CD4-positive, alpha-beta T cell (primary cell): ENCODE data around the gene SCAF1. TPM values are rescaled to one million over a fixed set of nuclear protein-coding genes. Genes with fewer than 3 reads are reported as not detected.
"Not testable (repeated sequence)": the region's sequence is repeated elsewhere in the genome, so short reads cannot be mapped to it uniquely, and the experiment has no call there.

ENCODE experiments used
- ATAC-seq: fragments of 200-7000 bp; cut with Tn5 transposase; one replicate; pipeline ENCODE4 v1.10.0; 2022; ENCODE audit warnings: mild to moderate bottlenecking; ENCODE audit not compliant: poor library complexity
- CTCF ChIA-PET: fragments of 350-600 bp; sonication (Branson Sonifier 250); formaldehyde crosslinking; loops from one replicate; lab custom pipeline; 2021; ENCODE audit warnings: antibody characterized with exemption, inconsistent platforms; lab: Charles Lee
- POLR2A ChIA-PET: fragments of 350-600 bp; sonication (Branson Sonifier 250); formaldehyde crosslinking; loops from one replicate; lab custom pipeline; 2021; ENCODE audit warnings: antibody characterized with exemption, inconsistent platforms; lab: Charles Lee
- DNase-seq, 14 experiments: peaks; one replicate each; pipeline ENCODE4 v3.0.0-alpha.2; 2013 to 2020; ENCODE audit warnings: mixed read lengths in 2 of 14
- H3K27ac ChIP-seq, 2 donors: one replicate each; pipeline versions ENCODE4 v1.5.1 to v1.7.0; 2013; ENCODE audit warnings: low read length in 2 of 2, low read depth in 1 of 2, mild to moderate bottlenecking in 1 of 2
- H3K27me3 ChIP-seq, 2 experiments: 1 replicate in 1 of 2; 2 replicates in 1 of 2; pipeline versions ENCODE4 v1.6.1 to v1.7.0; 2013; ENCODE audit warnings: low read length in 2 of 2, control low read depth in 1 of 2, mild to moderate bottlenecking in 1 of 2, moderate library complexity in 1 of 2; ENCODE audit not compliant: insufficient read depth in 2 of 2, control insufficient read depth in 1 of 2
- H3K36me3 ChIP-seq: one replicate; pipeline ENCODE4 v1.6.1; 2013; ENCODE audit warnings: low read length, control low read depth; ENCODE audit not compliant: insufficient read depth
- H3K4me1 ChIP-seq: one replicate; pipeline ENCODE4 v1.6.1; 2013; ENCODE audit warnings: low read length, control low read depth; ENCODE audit not compliant: insufficient read depth
- H3K4me3 ChIP-seq: one replicate; pipeline ENCODE4 v1.5.1; 2013; ENCODE audit warnings: mild to moderate bottlenecking, low read length, moderate library complexity
- H3K9me3 ChIP-seq, 2 experiments: 1 replicate in 1 of 2; 2 replicates in 1 of 2; pipeline versions ENCODE4 v1.6.1 to v1.7.0; 2013; ENCODE audit warnings: low read length in 2 of 2, mild to moderate bottlenecking in 2 of 2, control low read depth in 1 of 2, moderate library complexity in 1 of 2; ENCODE audit not compliant: control insufficient read depth in 1 of 2, insufficient read depth in 1 of 2
- H3K27ac Mint-ChIP-seq: one replicate; pipeline ENCODE4 v1.8.0; 2020; ENCODE audit warnings: mixed read lengths
- H3K27me3 Mint-ChIP-seq: one replicate; pipeline ENCODE4 v1.8.0; 2021; ENCODE audit warnings: mixed read lengths
- H3K36me3 Mint-ChIP-seq: one replicate; pipeline ENCODE4 v1.8.0; 2021; ENCODE audit warnings: low read depth, mixed read lengths
- H3K4me1 Mint-ChIP-seq: one replicate; pipeline ENCODE4 v1.8.0; 2021; ENCODE audit warnings: low read depth, mixed read lengths
- H3K4me3 Mint-ChIP-seq: one replicate; pipeline ENCODE4 v1.8.0; 2020; ENCODE audit warnings: mild to moderate bottlenecking, mixed read lengths
- H3K9me3 Mint-ChIP-seq: one replicate; pipeline ENCODE4 v1.8.0; 2020; ENCODE audit warnings: mixed read lengths
- CTCF ChIP-seq: fragments of 200-600 bp; IDR thresholded peaks from one replicate; pipeline ENCODE4 v1.8.0; 2022; ENCODE audit warnings: antibody characterized with exemption, mild to moderate bottlenecking
- intact Hi-C, 2 experiments: fragments of 100-400 bp; cut with DNase I in 1 of 2; cut with micrococcal nuclease in 1 of 2; formaldehyde crosslinking; loops; one replicate each; pipeline versions ENCODE4 v1.15.1 to v1.9.0; 2023 to 2025; cut with DNase I, micrococcal nuclease
- total RNA-seq, 174 experiments: library from RNA in 2 of 174; stranded (reverse) in 2 of 174; gene quantifications; one replicate each; pipeline ENCODE4 v1.2.3 and lab custom pipeline; 2021 to 2026

The SCAF1 gene
- total RNA-seq, 2 experiments from 2014 or later: 30.6 to 34.8 TPM

- Mint-ChIP-seq H3K36me3 (peaks cover 12% of the 10 kb centered on the region), H3K27me3 (no peaks in the 10 kb centered on the region), H3K9me3 (no peaks in the 10 kb centered on the region), H3K4me1 (no peaks in the 10 kb centered on the region), H3K27ac (peak overlapping the region; percentile 61), H3K4me3 (no peak overlapping the region)
- ATAC-seq (no peak), DNase-seq (no peak)
- Histone ChIP-seq H3K4me1 (no peaks in the 10 kb centered on the region), H3K9me3 (no peaks in the 10 kb centered on the region), H3K4me3 (no peak overlapping the region), H3K27ac (no peak overlapping the region), H3K27me3 (no peaks in the 10 kb centered on the region), H3K36me3 (peaks cover 5% of the 10 kb centered on the region)
- CTCF ChIA-PET: interaction anchor here (0.7 kb wide), 1 partner anchor 575 kb away, joined by 3 read pairs; no protein-coding TSS in a partner anchor
- intact Hi-C loops: no loop called here
- POLR2A ChIA-PET: interaction anchor here (1.1 to 2.5 kb wide), 4 partner anchors 9 to 46 kb away, joined by 3 to 11 read pairs (median 7); partner anchors contain the start of genes PRMT1, PRR12 and RRAS
- TF ChIP-seq CTCF: no peak
These were observed 10.9 kb upstream of the SCAF1 start for GRCh38 chr19:49631014-49631588.

GRCh38 chr19:49631610-49632192, 10.3 kb upstream of the SCAF1 start:
- no peak overlapping the region for H3K27ac Mint-ChIP-seq
- no peaks in the 10 kb centered on the region for H3K4me1 ChIP-seq
- no peak for DNase-seq
- no peak for ATAC-seq
- no peak overlapping the region for H3K4me3 Mint-ChIP-seq
- no peaks in the 10 kb centered on the region for H3K9me3 ChIP-seq
- H3K9me3 Mint-ChIP-seq: no peaks in the 10 kb centered on the region
- ChIA-PET CTCF (no interaction called here), POLR2A (interaction anchor here (1.5 to 2.5 kb wide), 4 partner anchors 8 to 45 kb away, joined by 3 to 11 read pairs (median 10); partner anchors contain the start of genes PRMT1 and RRAS)
- H3K27me3 ChIP-seq: no peaks in the 10 kb centered on the region
- intact Hi-C loops: no loop called here
- H3K27ac ChIP-seq: no peak overlapping the region
- H3K36me3 Mint-ChIP-seq: peaks cover 12% of the 10 kb centered on the region
- H3K4me1 Mint-ChIP-seq: no peaks in the 10 kb centered on the region
- H3K4me3 ChIP-seq: no peak overlapping the region
- peaks cover 5% of the 10 kb centered on the region for H3K36me3 ChIP-seq
- H3K27me3 Mint-ChIP-seq: no peaks in the 10 kb centered on the region
- TF ChIP-seq CTCF: no peak

DNA sequence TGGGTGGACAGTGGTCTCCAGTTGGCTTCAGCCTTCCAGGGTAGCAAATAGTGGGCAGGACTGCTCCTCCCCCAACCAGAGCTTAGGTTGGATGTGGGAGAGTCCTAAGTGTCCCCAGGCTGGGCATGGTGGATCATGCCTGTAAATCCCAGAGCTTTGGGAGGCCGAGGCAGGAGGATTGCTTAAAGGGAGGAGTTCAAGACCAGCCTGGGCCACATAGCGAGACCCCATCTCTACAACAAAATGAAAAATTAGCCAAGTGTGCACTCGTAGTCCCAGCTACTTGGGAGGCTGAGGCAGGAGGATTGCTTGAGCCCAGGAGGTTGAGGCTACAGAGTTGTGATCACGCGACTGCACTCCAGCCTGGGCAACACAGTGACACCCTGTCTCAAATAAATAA, 9.4 kb upstream of the SCAF1 start:
- ATAC-seq: no peak
- DNase-seq: peak in 1 of 14 experiments; percentile 8
- H3K27me3 ChIP-seq: no peaks in the 10 kb centered on the region
- Mint-ChIP-seq H3K27me3 (no peaks in the 10 kb centered on the region), H3K4me1 (peaks cover under 1% of the 10 kb centered on the region), H3K27ac (no peak overlapping the region), H3K4me3 (no peak overlapping the region), H3K9me3 (no peaks in the 10 kb centered on the region), H3K36me3 (peaks cover 6% of the 10 kb centered on the region)
- ChIA-PET POLR2A (interaction anchor here (2.0 to 2.5 kb wide), 2 partner anchors 40 to 44 kb away, joined by 9 to 10 read pairs; partner anchors contain the start of gene PRMT1), CTCF (no interaction called here)
- H3K4me3 ChIP-seq: no peak overlapping the region
- H3K36me3 ChIP-seq: no peaks in the 10 kb centered on the region
- intact Hi-C loops: no loop called here
- no peaks in the 10 kb centered on the region for H3K9me3 ChIP-seq
- no peaks in the 10 kb centered on the region for H3K4me1 ChIP-seq
- H3K27ac ChIP-seq: no peak overlapping the region
- no peak for TF ChIP-seq CTCF

DNA sequence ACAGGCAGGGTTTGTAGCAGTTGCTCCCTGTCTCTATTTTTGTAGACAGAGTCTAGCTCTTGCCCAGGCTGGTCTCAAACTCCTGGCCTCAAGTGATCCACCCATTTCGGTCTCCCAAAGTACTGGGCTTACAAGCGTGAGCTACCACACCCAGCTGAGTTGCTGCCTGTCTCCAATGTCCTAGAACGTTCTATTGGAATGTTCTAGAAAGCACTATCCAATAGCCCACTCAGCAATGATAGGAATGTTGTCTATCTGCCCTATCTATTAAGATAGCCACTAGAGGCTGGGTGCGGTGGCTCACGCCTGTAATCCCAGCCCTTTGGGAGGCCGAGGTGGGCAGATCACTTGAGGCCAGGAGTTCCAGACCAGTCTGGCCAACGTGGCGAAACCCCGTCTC, 8.7 kb upstream of the SCAF1 start:
- CTCF ChIA-PET, H3K27ac ChIP-seq, H3K9me3 Mint-ChIP-seq, DNase-seq, H3K27me3 Mint-ChIP-seq, H3K4me3 Mint-ChIP-seq, ATAC-seq, H3K9me3 ChIP-seq, H3K27me3 ChIP-seq, H3K36me3 ChIP-seq, H3K4me3 ChIP-seq, intact Hi-C loops, H3K36me3 Mint-ChIP-seq, H3K4me1 ChIP-seq, H3K4me1 Mint-ChIP-seq: not testable (repeated sequence)
- POLR2A ChIA-PET: interaction anchor here (2.0 kb wide), 1 partner anchor 41 kb away, joined by 9 read pairs; no protein-coding TSS in a partner anchor
- peak overlapping the region; percentile 36 for H3K27ac Mint-ChIP-seq
